Hematopoietic multipotent progenitor cell treated with erythropoietin and hydrocortisone succinate and interleukin-3 and kit ligand, for 15 days (in vitro differentiated cells): ENCODE measurements around the gene C5AR2.
"Not testable (repeated sequence)": the region's sequence is repeated elsewhere in the genome, so short reads cannot be mapped to it uniquely, and the experiment has no call there.

Experiments used
- DNase-seq: peaks from one replicate; pipeline ENCODE4 v3.0.0-alpha.2; 2015; ENCODE audit warnings: low spot score

The C5AR2 gene

GRCh38 chr19:47323872-47324271 is 8.1 kb upstream of the C5AR2 start:
- no peak for DNase-seq

GRCh38 chr19:47324502-47324901 is 7.5 kb upstream of the C5AR2 start:
- DNase-seq = no peak

GRCh38 chr19:47330466-47330869 is 1.5 kb upstream of the C5AR2 start:
- no peak for DNase-seq

- no peak for DNase-seq
Observed at GRCh38 chr19:47331490-47331889, 485 bp upstream of the C5AR2 start.

GRCh38 chr19:47336765-47337718 is 5.1 kb downstream of the C5AR2 start:
- peak; percentile 59 for DNase-seq

- no peak for DNase-seq
Observed at GRCh38 chr19:47339196-47339880, 7.4 kb downstream of the C5AR2 start.

GRCh38 chr19:47340477-47341208 is 8.7 kb downstream of the C5AR2 start:
- DNase-seq = no peak

- DNase-seq = peak; percentile 35
Observed at GRCh38 chr19:47341734-47342133, 9.8 kb downstream of the C5AR2 start.

GRCh38 chr19:47343194-47343802 is 11.3 kb downstream of the C5AR2 start:
- DNase-seq = no peak

GRCh38 chr19:47344425-47344824 is 12.4 kb downstream of the C5AR2 start:
- no peak for DNase-seq

- DNase-seq = not testable (repeated sequence)
Observed at GRCh38 chr19:47346024-47346423, 14.0 kb downstream of the C5AR2 start.

GRCh38 chr19:47348819-47349795 is 17.1 kb downstream of the C5AR2 start, which contains the start of gene DHX34:
Gene DHX34, plus strand, starts transcription at chr19:47349315. Its CDS starts 3,716 bp downstream, at chr19:47353031.
- peak; percentile 100 for DNase-seq

- no peak for DNase-seq
Observed at GRCh38 chr19:47350630-47351029, 18.7 kb downstream of the C5AR2 start.

- peak; percentile 39 for DNase-seq
Observed at GRCh38 chr19:47351548-47351947, 19.6 kb downstream of the C5AR2 start.

- DNase-seq = no peak
Observed at GRCh38 chr19:47352095-47352494, 20.1 kb downstream of the C5AR2 start.

- no peak for DNase-seq
Observed at GRCh38 chr19:47353307-47353712, 21.3 kb downstream of the C5AR2 start.

GRCh38 chr19:47356900-47357299 is 24.9 kb downstream of the C5AR2 start:
- no peak for DNase-seq

- peak; percentile 32 for DNase-seq
Observed at GRCh38 chr19:47357788-47358680, 26.1 kb downstream of the C5AR2 start.

- DNase-seq = no peak
Observed at GRCh38 chr19:47358936-47359335, 27.0 kb downstream of the C5AR2 start.

GRCh38 chr19:47362321-47362720 is 30.3 kb downstream of the C5AR2 start:
- no peak for DNase-seq
